HUES6 (cell line): ENCODE results near the gene VEZF1.

Experiments
- H3K27ac ChIP-seq: 2 replicates; pipeline ENCODE4 v1.7.0; 2013; ENCODE audit warnings: low read depth, mild to moderate bottlenecking, low read length, inconsistent platforms
- H3K27me3 ChIP-seq: 2 replicates; pipeline ENCODE4 v1.6.1; 2013; ENCODE audit warnings: low read length; ENCODE audit not compliant: control insufficient read depth, insufficient read depth
- H3K36me3 ChIP-seq: 2 replicates; pipeline ENCODE4 v1.6.1; 2013; ENCODE audit warnings: low read length; ENCODE audit not compliant: control insufficient read depth, insufficient read depth
- H3K4me1 ChIP-seq: 2 replicates; pipeline ENCODE4 v1.6.1; 2013; ENCODE audit warnings: low read length; ENCODE audit not compliant: control insufficient read depth, insufficient read depth
- H3K4me3 ChIP-seq: 2 replicates; pipeline ENCODE4 v1.5.1; 2013; ENCODE audit warnings: low read depth, low read length
- H3K9ac ChIP-seq: one replicate; pipeline ENCODE4 v1.6.1; 2013; ENCODE audit warnings: mild to moderate bottlenecking, low read length
- H3K9me3 ChIP-seq: 2 replicates; pipeline ENCODE4 v1.6.1; 2013; ENCODE audit warnings: low read depth, low read length; ENCODE audit not compliant: control insufficient read depth, insufficient read depth

Gene VEZF1

DNA sequence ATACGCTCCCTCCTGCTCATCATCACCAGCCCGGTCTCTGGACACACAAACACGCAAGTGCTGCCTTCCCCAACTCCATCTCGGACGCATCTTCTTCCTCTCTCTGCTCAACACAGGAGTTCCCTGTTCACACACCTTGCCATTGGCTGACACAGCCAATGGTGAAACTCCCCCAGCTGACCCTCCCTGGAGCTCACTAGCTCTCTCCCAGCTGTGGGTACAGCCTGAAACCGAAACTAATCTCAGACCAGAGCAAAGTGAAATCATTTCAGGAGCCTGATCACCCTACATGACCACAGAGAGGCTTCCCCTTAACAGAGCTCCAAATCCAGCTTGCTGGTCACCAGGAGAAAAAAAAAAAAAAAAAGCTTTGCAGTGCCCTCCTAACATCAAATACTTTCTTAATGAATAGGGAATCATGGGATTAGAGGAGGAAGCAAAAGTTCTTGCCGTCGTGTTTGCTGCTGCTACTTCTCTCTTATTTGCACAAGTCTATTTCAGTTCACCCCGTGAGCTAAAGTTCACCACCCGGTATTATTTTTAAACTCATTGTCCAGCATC is 41.2 kb downstream of the VEZF1 start:
- H3K4me1 ChIP-seq, result peaks cover 46% of the 10 kb centered on the region
- no peaks in the 10 kb centered on the region for H3K9me3 ChIP-seq
- H3K4me3 ChIP-seq, result no peak overlapping the region
- H3K27ac ChIP-seq, result peak overlapping the region; percentile 20; the same call in 1 of the 2 replicates
- H3K36me3 ChIP-seq, result no peaks in the 10 kb centered on the region
- H3K27me3 ChIP-seq, result no peaks in the 10 kb centered on the region
- no peak overlapping the region for H3K9ac ChIP-seq

DNA sequence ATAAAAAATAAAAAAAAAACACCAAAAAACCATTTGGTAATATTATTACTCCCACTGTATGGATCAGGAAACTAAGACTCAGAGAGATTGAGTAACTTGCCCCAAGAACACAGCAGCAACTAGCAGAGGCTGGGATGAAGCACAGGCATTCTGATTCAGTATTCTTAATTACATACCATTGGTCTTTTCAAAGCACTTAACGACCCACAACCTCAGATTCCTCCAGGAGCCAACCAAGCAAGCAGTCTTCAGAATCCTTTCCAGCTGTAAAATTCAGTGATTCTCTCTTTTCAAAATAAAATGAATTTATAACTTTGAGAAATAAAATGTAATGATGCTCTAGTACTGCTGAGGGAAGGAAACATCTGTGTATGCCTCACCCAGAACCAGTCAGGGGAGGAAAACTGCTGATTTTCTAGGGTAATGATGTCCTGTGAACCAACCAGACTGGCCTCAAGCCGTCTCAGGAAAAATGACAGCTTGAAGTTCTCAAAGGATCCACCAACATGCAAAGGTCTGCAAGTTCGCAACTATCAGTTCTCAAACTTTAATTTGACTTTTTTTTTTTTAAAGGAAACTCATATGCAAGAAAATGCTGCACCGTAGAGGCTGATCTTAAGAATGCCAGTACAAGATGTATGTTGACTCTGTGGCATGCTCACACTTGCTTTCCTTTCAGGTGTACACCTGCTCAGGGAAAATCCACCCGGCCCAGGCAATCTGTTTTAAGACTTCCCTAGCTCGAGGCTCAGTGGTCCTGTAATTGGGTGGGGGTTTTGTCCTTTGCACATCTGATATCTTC is 41.9 kb downstream of the VEZF1 start:
- no peaks in the 10 kb centered on the region for H3K36me3 ChIP-seq
- H3K27me3 ChIP-seq, result no peaks in the 10 kb centered on the region
- no peak overlapping the region for H3K4me3 ChIP-seq
- H3K9ac ChIP-seq, result no peak overlapping the region
- no peaks in the 10 kb centered on the region for H3K9me3 ChIP-seq
- peak overlapping the region; percentile 20; the same call in 1 of the 2 replicates for H3K27ac ChIP-seq
- peaks cover 43% of the 10 kb centered on the region for H3K4me1 ChIP-seq

- no peaks in the 10 kb centered on the region for H3K9me3 ChIP-seq
- H3K4me3 ChIP-seq, result no peak overlapping the region
- H3K27ac ChIP-seq, result no peak overlapping the region
- H3K4me1 ChIP-seq, result peaks cover 39% of the 10 kb centered on the region
- H3K36me3 ChIP-seq, result no peaks in the 10 kb centered on the region
- H3K27me3 ChIP-seq, result no peaks in the 10 kb centered on the region
- no peak overlapping the region for H3K9ac ChIP-seq
Observed at GRCh38 chr17:57944908-57945307, 43.1 kb downstream of the VEZF1 start.

DNA sequence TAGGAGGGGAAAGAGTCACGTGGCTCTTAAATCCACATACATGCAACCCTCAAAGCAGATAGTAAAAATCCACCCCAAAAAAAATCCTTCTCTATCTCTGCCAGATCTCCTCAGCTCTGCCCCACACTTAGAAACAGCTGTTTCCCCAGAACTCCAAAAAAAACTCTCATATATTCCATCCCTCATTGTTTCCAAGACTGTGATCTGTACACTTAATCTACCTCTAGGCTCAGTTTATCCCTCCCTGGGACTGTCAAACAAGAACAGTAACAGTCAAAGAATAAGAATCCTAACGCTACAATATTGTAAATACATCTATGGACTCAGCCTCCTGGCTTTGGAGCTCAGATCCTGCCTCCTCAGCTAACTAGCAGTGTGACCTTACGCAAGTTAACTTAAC is 44.4 kb downstream of the VEZF1 start:
- Histone ChIP-seq H3K27ac (no peak overlapping the region), H3K9me3 (no peaks in the 10 kb centered on the region), H3K4me1 (peaks cover 32% of the 10 kb centered on the region), H3K27me3 (no peaks in the 10 kb centered on the region), H3K4me3 (no peak overlapping the region), H3K36me3 (no peaks in the 10 kb centered on the region), H3K9ac (no peak overlapping the region)

- no peak overlapping the region for H3K27ac ChIP-seq
- peaks cover 27% of the 10 kb centered on the region for H3K4me1 ChIP-seq
- H3K9me3 ChIP-seq, result no peaks in the 10 kb centered on the region
- H3K27me3 ChIP-seq, result no peaks in the 10 kb centered on the region
- H3K9ac ChIP-seq, result no peak overlapping the region
- no peak overlapping the region for H3K4me3 ChIP-seq
- H3K36me3 ChIP-seq, result no peaks in the 10 kb centered on the region
Observed at GRCh38 chr17:57943140-57943539, 44.9 kb downstream of the VEZF1 start.

- H3K9me3 ChIP-seq, result no peaks in the 10 kb centered on the region
- no peak overlapping the region for H3K9ac ChIP-seq
- H3K4me3 ChIP-seq, result no peak overlapping the region
- H3K27me3 ChIP-seq, result no peaks in the 10 kb centered on the region
- H3K4me1 ChIP-seq, result peaks cover 17% of the 10 kb centered on the region
- H3K36me3 ChIP-seq, result no peaks in the 10 kb centered on the region
- H3K27ac ChIP-seq, result no peak overlapping the region
Observed at GRCh38 chr17:57941384-57942370, 46.4 kb downstream of the VEZF1 start.

DNA sequence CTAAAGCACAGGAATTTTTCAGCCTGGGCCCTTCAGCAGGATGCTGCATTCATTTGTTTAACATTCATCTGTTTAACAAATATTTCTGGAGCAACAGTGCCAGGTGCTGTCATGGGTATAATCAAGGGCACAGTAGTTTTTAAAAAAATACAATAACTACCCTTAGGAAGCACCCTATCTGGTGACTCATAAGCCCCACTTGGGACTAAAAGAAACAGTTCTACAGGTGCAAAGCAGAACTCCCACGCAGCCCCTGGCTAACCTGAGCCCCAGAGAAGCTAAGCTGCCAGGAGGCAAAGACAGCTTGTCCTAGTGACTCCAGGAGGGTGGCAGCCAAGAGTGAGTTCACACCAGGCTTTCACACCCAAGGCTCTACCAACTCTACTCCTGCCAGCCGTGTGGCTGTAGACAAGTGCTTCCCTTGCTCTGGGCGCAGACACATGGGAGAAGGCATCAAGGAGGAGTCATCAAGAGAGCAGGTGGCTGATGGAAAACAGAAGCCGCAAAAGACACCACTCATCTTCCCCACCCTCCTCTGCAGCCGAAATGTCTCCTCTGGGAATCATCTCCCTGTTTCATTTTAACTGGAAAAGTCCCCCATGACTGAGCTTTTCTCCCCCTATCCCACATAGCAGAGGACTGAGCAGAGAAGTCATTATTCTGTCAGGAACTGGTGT is 47.3 kb downstream of the VEZF1 start:
- Histone ChIP-seq H3K27ac (no peak overlapping the region), H3K4me1 (peaks cover 17% of the 10 kb centered on the region), H3K4me3 (no peak overlapping the region), H3K27me3 (no peaks in the 10 kb centered on the region), H3K9ac (no peak overlapping the region), H3K36me3 (no peaks in the 10 kb centered on the region), H3K9me3 (no peaks in the 10 kb centered on the region)

DNA sequence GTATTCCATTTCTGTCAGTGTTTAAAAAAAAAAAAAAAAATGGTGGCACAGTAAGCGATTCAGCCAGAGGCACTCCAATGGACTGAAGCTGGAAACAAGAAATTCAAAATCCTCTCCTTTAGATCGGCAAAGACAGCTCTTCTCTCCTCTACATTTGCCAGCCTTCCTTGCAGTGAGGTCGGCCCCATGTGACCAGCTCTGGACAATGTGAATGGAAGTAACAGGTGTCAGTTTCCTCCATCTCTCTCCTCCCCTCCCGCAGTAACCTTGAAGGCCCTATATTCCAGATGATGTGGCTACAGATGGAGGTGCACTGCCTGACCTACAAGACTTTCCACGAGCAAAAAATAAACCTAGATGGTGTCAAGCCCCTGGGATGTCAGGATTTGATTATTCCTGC is 47.8 kb downstream of the VEZF1 start:
- H3K36me3 ChIP-seq, result no peaks in the 10 kb centered on the region
- H3K27me3 ChIP-seq, result no peaks in the 10 kb centered on the region
- no peaks in the 10 kb centered on the region for H3K9me3 ChIP-seq
- H3K27ac ChIP-seq, result no peak overlapping the region
- no peak overlapping the region for H3K4me3 ChIP-seq
- peaks cover 21% of the 10 kb centered on the region for H3K4me1 ChIP-seq
- H3K9ac ChIP-seq, result no peak overlapping the region

- H3K9me3 ChIP-seq, result no peaks in the 10 kb centered on the region
- peaks cover 25% of the 10 kb centered on the region for H3K4me1 ChIP-seq
- H3K9ac ChIP-seq, result no peak overlapping the region
- no peak overlapping the region for H3K4me3 ChIP-seq
- no peaks in the 10 kb centered on the region for H3K27me3 ChIP-seq
- no peaks in the 10 kb centered on the region for H3K36me3 ChIP-seq
- H3K27ac ChIP-seq, result no peak overlapping the region
Observed at GRCh38 chr17:57939797-57940196, 48.3 kb downstream of the VEZF1 start.

DNA sequence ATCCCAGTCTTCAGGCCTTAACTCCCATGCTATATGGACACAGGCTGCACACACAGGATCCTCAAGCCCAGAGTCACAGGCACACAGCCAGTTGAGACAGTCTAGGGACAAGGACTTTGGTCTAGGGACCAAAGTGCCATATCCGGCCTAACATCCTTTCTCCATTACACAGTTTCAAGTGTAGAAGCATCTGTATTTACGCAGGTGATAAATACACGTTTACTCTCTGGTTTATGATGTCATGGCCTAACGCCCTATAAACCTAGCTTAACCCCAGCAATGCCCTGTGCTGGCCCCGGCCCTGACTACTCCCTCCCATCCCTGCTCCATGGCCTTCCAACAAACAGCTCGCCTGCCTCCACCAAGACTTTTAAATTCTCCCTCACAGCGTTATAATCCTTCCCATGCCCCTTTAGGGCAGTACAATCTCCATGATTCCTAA is 50.0 kb downstream of the VEZF1 start:
- Histone ChIP-seq H3K4me1 (peaks cover 30% of the 10 kb centered on the region), H3K27ac (no peak overlapping the region), H3K9ac (no peak overlapping the region), H3K27me3 (no peaks in the 10 kb centered on the region), H3K36me3 (no peaks in the 10 kb centered on the region), H3K9me3 (no peaks in the 10 kb centered on the region), H3K4me3 (no peak overlapping the region)
